Effector CD8-positive, alpha-beta T cell (primary cell): ENCODE data around the gene DENND1A.

Experiments used
- DNase-seq: peaks from one replicate; lab custom pipeline; 2025; lab: John Stamatoyannopoulos, UW

DENND1A gene

DNA sequence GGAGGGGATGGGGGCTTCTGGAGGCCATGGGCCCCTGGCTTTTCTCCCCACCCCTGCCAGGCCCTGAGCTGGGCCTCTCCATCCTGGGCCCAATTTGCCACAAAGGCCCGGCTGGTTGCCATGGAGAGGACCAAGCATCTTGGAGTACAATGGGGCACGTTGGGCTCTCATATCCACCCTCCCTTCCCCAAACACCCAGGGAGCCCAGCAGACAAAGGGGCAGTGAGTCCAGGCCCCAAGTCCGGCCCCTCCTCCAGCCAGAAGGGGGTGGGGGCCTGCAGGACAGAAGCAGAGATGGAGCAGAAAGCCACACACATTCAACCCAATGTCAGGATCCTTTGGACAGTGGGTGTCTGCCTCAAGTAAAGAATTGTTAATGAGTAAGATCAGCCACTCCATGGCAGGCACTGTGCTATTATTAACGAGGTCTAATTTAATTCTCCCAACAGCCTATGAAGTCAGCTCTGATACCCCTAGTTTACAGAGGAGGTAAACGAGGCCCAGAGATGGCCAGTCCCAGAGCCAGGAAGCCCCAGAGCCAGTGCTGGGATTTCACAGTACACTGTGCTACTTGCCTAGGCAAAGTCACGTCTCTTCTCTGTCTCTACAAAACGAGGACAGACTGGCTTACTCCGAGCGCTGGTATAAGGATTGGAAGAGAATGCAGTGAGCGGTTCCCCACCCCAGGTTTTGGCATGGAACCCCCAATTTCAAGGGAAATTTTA, 571.6 kb downstream of the DENND1A start:
- no peak for DNase-seq

DNA sequence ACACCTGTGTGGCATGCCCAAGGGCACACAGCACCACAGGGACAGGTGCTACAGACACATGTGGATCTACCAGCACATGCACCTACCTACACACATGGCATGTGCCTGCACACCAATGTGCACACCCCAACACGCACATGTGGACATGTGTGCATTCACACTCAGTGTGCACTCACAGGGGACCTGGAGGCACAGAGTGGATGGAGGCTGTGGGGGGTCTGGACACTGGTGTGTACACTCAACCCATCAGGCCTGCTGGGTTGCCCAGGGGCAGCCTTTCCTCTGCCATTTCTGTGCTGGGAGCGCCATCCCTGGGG, 572.2 kb downstream of the DENND1A start:
- DNase-seq, result no peak

DNA sequence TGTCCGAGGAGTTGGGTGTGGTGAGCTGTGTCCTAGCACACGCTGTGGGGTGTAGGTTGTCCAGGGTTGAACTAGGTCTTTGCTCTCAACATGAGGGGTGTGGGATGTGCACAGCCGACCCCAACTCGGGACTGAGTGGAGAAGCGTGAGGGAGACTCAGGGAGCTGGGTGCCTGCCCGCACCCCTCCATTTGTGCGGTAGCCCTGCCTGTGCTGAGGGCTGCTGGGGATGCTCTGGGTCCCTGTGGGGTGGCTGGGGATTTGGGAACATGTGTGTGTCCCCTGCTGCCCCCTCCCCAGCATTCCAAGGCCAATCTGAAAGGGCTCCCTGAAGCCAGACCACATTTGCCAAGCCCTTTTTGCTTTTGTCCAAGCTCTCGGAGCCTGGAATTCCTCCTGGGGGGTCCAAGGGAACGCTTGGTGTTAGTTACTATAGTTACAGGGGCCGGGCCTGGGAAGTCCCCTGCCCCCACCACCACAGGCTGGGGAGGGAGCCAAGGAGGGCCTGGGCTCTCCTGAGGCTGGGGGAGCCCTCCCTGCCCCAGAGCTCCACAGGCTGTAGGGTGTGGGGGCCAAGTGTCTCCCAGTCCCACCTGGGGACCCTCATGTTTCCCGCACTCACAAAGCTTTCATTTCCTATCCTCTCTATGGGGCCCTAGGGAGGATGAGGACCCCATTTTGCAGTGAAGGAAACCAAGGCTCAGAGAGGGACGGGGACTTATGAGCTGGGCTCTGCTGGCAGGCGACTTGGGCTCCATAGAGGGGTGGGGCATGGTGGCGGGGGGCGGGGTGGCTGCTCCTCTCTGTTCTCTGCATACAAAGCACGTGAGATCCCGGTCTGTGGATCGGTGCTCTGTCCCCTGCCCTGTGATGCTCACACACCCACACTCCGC, 572.8 kb downstream of the DENND1A start:
- DNase-seq, result no peak

DNA sequence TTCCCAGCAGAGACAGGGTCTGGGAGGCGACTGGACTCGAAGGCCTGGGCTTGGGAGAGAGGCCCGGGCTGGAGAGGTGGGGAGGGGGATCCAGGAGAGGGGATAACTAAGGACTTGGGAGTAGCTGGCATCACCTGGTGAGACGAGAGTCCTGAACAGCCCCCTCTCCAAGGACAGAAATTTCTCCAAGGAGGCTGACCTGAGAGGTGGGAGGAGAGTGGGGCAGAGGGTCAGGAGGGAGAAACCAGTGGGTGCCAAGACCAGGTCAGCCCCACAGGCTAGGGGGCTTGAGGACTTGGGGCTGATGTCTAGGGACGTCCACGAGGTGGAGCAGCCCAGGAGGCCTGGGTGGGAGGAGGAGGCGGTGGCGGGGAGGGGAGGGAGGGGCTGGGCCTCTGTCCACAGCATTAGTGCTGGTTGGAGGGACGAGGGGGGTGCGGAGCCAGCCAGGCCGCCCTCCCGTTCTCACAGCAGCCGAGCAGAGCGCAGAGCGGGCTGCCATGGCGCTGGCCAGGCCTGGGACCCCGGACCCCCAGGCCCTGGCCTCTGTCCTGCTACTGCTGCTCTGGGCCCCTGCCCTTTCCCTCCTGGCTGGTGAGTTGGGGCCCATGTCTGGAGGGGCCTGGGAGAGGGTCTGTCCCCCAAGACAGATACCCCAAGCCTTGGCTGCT, 574.0 kb downstream of the DENND1A start, which contains the start of gene CRB2:
Gene CRB2, plus strand, starts transcription at position 437 of the 671 bp plus-strand sequence. Its CDS starts 64 bp downstream, at position 501.
- DNase-seq, result no peak

DNA sequence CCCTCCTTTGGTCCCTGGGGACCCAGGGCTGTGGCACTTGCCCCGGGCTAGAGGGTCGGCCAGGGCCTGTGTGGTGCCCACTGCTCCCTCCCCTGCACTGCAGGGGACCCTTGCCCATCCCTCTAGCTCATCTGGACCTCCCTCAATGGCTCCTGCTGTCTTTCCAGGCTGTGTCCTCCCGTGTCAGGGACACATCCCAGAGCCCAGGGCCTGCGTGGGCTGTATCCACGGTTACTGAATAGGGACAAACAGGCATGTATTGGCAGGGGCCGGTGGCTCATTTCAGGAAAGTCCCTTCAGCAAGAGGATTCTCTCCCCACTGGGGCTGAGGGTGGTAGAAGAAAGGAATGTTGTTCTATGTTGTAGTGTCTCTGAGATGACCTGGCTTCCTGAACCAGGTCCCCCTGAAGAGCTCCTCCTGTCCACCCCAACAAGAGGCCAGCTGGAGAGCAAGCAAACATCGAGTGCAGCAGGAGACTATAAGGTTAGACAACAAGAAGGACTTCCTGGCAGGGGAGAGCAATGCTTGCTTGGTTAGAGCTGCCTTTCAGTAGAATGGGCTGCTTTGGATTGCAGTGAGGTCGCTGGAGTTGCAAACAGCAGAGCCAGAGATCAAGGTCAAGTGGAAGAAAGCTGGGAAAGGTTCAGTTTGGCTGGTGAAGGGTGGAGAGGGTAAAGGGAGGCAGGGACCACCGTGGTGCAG, 575.0 kb downstream of the DENND1A start:
- DNase-seq, result no peak

DNA sequence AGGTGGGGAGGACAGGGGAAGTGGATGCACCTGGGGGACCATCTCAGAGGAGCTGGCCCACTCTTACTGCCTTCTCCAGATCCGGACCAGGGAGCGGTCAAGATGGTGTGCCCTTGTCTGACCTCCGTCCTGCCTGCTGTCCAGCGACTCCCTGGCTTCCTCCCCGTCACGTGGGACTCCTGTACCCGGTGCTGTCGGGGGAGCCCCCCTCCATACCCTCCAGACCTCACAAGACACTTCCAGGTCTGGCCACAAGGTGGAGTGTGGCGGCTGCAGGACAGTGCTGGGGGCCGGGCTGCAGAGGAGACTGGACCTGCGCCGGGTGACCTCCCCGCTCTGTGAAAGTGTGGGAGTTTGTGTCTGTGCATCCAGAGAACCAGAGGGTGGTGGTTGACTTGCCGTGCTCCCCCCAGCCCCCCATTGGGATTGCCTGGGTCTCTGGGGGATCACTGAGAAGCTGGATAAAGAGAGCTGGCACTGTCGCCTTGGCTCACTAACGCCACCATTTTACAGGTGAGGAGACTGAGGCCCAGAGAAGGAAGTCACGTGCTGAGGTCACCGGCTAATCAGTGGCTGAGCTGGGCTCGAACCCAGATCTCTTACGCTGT, 575.8 kb downstream of the DENND1A start:
- DNase-seq, result peak; percentile 15

DNA sequence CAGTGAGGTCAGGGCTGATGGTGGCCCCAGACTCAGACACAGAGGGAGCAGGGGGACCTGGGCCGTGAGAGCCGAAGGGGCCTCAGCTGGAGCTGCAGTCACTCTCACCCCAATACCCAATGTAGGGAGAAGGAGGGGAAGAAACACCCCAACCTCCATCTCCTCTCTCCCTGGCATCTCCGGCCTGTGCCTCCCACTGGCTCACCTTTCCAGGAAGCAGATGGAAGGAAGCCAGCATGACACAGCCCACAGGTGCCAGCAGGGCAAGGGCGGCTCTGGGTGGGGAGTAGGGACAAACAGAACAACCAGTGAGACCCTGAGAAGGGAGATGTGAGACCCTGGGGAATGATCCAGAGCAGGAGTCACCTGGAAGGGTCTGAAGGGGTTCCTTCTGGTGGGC, 576.9 kb downstream of the DENND1A start:
- no peak for DNase-seq

DNA sequence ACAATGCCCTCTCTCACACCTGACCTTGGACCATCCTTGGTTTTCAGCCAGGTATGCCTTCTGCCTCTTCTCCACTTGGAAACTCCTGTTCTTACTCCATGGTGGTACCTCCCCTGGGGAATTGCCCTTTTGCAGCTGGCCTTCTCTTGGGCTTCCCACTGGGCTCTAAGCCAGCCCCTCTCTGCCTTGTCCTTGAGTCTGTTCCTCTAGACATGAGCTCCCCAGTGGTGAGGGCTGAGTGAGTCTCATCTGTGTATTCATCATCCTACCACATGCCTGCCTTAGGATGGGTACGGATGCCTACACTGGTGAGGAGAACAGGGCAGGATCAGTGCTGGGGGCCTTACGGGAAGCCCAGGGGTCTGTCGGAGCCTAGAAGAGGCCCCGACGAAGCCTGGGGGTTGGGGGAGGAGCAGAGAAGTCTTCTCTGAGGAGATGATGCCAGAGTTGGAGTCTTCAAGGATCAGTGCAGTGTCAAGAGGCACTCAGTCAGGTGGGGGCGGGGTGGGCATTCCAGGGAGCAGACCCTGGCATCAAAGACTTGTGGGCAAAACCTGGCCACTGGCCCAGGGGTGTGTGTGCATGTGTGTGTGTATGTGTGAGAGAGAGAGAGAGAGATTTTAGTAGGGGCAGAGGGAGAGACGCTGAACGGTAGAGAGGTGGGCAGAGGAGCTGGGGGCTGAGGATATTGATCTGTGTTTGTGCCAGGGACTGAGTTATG, 579.2 kb downstream of the DENND1A start:
- no peak for DNase-seq

DNA sequence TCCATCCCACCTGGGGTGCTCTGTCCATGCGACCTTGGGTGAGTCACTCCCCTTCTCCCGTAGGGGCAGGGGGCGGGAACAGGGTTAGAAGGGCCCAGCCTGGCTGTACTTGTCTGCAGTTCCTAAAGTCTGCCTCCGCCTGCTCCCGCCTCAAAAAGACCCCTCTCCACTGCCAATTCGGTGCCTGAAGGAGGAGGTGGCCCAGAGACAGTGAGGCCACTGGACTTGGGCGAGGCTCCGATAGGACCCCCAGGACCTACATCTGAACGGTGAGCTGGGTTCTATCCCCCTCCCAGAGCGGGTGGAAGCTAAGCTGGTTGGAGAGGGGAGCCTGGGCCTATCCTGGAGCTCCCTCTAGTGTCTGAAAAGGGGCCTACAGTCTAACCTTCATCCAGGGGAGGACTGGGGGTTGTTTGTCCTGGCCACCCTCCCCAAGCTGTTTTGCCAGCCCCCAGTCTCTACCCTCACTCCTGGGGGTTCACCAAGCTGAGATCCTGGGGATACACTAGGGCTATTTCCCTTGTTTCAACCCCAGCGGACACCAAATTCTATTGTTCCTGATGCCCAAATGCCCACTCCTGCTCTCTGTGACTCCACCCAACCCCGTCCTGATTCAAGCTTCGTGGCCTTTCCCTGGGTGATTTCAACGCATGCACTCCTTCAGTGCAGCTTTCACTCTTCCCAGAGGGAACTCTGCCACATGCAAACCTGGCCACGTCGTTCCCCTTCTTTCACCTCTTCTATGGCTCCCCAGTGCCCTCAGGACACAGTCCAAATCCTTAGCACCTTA, 580.0 kb downstream of the DENND1A start:
- DNase-seq, result peak; percentile 43

DNA sequence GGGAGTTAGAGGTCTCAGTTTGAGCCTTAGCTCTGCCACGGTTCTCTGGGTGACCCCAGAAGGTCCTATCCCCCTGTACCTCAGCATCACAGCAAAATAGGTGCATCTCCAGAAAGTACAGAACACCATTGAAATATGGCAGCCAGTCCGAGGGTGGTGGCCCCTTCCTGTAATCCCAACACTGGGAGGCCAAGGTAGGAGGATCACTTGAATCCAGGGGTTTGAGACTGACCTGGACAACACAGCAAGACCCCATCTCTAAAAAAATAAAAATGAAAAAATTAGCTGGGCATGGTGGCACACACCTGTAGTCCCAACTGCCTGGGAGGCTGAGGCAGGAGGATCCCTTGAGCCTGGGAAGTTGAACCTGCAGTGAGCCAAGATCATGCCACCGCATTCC, 580.9 kb downstream of the DENND1A start:
- no peak for DNase-seq

DNA sequence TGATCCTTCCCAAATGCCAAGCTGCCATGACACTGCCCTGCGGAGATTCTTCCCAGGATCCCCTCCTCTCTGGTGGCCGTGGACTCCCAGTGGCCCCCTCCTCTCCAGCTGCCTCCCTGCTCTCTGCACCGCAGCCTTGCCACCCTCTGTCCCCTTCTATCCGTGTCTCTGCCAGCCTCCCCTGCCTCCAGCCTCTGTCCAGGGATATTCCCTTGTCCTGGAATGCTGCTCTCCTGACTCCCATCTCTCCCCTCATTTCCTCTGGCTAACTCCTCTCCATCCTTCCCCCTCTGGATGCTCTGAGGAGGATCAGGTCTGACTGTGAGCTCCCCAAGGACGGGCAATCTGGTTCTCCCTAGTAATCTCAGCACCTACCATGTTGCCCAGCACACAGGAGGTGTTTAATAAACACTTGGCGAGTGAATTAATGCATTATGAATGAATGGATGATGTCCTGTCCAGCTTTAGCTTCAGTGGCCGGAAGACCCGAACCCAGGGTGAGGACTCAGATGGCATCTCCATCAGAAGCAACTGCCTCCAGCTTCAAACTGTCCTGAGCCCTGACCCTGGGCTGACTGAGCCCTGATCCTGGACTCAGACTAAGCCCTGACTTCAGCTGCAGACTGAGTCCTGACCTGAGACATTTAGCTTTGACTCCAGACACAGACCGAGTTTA, 581.5 kb downstream of the DENND1A start:
- no peak for DNase-seq

DNA sequence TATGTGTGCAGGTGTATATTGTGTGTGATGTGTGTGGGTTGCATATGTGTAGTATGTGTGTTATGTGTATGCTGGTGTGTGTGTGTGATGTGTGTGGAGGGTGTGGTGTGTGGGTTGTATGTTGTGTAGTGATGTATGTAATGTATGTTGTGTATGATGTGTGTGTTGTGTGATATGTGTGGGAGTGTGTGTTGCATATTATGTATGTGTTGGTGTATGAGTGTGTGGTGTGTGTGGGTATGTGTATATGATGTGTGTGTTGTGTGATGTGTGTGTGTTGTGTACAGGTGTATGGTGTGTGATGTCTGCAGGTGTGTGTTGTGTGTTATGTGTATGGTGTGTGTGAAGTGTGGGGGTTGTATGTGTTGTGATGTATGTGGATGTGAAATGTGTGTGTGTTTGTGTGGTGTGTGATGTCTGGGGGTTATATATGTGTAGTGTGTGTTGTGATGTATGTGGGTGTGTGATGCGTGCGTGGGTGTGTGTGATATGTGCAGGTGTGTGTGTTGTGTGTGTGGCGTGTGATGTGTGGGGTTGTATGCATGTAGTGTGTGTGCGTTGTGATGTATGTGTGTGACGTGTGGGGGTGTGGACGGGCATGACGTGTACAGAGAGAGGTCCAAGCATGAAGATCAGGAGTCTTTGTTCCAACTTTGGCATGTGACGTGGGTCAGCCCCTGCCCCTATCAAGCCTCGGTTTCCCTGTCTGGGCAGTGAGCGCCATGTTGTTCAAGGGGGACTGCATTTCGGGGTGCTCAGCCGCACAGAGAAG, 582.5 kb downstream of the DENND1A start:
- no peak for DNase-seq

DNA sequence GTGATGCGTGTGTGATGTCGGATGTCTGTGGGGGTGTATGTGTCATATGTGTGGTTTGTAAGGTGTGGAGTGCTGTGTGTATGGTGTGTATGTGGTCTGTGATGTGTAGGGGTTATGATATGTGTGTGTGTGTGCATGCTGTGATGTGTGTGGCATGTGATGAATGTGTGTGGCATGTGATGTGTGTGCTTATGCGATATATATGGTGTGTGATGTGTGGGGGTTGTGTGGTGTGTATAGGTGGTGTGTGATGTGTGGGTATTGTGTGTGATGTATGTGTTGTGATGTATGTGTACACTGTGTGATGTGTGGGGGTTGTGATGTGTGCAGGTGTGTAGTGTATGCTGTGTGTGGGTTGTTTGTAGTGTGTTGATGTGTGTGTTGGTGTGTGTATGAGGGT, 583.1 kb downstream of the DENND1A start:
- DNase-seq, result no peak

DNA sequence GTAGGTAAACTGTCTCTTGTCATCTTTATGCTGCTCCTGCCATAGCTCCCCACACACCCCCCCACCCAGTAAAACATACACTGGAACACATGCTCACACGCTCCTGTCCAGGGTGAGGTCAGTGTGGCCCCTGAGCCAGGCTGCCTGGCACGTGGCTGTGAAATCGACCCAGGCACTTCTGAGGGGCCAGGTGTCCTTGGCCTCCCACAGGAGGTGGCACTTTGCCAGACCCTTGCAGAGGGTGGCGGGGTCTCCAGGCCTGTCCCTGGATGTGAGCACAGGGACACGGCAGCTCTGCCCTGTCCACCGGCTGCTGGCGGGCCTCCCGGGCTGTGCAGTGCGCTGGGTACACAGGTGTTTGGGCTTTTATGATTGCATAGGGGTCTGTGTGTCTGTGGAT, 583.9 kb downstream of the DENND1A start:
- DNase-seq, result no peak

DNA sequence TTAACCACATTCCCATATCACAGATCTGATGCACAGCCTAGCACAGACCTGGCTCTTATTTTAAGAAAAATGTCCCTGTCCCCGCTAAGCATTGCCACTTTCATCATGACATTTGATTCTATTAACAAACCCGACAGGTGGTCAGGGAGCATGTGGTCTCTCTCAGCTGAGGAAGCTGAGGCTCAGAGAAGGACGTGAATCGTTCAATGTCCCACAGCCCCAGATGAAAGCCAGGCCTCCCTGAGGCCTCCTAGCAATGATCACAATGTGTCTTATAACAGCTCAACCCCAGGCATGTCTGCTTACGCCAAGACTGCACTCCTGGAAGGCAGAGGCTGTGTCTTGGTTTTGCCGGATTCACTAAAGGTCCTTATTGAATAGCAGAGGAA, 584.4 kb downstream of the DENND1A start:
- DNase-seq, result no peak

DNA sequence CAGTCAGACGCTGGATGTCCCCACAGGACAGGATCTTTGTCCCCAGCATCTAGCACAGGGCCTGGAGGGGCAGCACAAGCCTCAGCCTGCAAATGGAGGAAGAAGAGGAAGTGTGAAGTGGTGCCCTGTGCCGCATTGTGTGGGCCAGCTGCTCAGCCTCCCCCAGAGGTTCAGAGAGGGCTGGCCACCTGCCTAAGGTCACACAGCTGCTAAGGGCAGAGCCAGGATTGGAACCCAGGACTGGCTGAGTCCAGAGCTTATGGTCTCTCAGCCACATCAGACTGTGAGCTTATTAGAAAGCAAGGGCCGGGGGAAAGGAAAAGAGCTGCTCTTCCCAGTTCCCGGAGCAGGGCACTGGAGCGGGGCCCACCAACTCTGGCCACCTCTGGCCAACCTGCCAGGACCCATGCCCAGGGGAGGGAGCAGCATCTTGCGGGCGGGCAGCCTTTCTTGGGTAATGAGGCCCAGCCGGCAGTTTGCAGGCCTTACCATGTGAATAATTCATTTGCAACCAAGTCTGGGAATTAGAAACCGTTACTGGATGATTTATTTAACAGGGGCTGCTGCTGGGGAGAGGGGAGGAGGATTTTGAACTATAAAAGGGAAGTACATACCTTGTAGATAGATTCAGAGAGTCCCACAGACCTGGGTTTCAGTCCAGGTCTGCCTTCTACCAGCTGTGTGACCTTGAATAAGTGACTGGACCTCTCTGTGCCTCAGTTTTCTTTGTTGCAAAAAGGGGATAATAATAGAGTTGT, 585.6 kb downstream of the DENND1A start:
- DNase-seq, result no peak

DNA sequence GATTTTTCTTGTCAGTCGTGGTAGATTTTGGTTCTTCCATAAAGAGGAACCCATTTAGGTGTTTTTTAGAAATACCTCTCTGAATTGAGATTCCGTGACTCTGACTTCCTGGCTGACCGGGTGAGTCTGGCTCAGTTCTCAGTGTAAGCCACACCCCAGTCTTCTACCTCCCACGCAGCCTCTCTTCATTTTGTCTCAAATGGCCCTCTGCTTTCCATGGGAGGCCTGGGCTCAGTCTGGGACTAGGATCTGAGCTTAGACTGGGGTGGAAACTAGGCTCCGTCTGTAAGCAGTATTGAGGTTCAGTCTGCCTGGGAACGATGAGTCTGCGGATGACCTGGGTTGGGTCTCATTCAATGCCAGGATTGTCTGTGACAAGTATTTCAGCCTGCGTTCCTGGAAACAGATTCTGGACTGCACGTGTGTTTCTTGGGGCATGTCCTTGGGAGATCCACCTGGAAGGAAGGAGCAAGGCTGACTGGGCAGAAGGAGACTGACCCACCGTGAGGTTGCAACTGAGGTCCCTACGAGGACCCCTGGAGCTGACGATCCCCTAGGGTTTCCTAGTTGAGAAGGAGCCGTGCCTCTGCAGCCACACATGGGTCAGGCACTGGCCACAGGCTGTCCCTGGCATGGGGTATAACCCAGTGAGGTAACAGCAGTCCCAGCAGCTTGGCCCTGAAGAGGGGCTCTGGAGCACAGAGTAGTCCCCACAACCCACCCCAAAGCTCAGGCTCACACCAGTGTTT, 586.3 kb downstream of the DENND1A start:
- DNase-seq, result no peak
